GM18870 (cell line): ENCODE measurements around the gene CCL25.

Experiments
- ATAC-seq: cut with Tn5 transposase; IDR thresholded peaks from one replicate; pipeline ENCODE4 v1.9.1; 2021; ENCODE audit warnings: moderate library complexity; ENCODE audit not compliant: unreplicated experiment

Gene CCL25

GRCh38 chr19:8044018-8044417, 8.5 kb upstream of the CCL25 start:
- no peak for ATAC-seq

- ATAC-seq: no peak
Measured at GRCh38 chr19:8045872-8046568, 6.5 kb upstream of the CCL25 start.

DNA sequence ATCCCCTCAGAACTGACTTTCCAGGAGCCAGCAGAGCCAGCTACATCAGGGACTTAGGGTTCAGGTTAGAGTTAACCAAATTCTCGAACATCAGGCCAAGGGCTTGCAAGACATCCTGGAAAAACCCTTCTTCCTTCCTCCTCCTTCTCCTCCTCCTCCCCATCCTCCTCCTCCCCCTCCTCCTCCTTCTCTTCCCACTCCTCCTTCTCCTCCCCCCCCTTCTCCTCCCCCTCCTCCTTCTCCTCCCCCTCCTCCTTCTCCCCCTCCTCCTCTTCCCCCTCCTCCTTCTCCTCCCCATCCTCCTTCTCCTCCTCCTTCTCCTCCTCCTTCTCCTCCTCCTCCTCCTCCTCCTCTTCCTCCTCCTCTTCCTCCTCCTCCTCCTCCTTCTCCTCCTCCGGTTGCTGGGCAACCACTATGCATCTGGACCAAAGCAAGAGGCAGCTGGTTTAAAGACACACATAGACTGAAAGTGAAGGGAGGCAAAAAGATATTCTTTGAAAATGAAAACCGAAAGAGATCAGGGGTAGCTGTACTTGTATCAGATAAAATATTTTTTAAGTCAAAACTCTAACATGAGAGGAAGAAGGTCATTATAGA, 5.9 kb upstream of the CCL25 start:
- ATAC-seq: no peak

DNA sequence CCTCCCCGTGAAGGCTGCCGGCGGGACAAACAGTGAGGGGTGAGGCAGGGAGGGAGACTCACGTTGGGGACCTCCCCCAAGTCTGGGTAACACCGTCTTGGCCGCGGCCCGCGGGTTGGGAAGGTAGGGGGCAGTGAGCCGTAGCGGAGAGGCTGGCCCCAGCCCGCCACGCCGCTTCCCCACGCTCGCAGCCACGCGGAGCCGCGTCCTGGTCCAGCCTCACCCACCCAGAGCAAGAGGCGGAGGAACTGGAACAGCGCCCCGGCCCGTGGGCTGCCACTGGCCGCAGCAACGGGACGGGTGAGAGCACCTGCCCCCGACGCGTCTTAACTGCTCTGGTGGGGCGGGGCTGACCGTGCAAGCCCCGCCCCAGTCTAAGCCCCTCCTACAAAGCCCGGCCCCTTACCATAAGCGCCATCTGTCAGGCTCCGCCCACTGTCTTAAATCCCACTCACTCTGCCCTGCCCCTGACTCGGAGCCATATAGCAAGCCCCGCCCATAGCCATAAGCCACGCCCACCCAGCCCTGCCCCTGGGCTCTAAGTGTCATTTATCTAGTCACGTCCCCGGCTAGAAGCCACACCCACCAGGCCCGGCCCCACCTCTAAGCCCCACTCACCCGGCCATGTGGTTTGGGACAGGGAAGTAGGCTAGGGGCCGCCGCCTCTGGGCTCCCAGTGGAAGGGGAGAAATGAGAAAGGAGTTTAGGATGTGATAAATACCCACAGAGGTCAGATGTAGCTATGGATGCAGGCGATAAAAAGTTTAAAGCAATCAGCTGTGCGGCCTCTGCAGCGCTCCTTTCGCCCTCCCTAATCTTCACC, 2.1 kb upstream of the CCL25 start:
- ATAC-seq: peak; percentile 55

DNA sequence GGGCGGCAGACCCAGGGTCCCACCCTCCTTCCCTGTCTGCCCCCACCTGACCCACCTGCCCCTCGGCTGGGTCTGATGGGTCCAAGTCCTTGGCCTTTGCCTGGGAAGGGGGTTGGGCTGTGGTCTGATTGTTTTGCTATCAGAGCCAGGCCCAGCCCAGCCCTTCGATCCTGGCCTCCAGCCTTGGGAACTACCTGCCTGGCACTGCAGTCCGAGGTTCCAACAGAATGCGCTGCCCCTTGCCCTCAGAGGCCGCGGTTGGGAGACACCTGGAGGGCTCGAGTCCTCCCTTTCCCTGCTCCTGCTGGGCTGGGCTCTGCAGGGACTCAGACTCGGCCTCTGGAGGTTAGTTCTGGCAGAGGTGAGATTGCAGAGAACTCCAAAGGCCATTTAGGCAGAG, 1.6 kb downstream of the CCL25 start:
- no peak for ATAC-seq

DNA sequence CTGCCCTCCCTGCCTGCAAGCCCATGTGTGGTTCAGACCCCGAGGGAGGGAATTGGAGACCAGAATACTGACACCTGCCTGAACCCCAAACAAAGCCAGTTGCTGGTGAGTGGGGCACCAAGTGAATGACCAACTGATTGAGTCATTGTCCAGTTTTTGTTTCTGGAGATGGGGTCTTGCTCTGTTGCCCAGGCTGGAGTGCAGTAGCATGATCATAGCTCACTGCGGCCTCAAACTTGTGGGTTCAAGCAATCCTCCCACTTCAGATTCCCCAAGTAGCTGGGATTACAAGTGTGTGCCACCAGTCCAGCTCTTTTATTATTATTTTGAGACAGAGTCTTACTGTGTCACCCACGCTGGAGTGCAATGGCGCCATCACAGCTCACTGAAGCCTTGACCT, 4.0 kb downstream of the CCL25 start:
- ATAC-seq: no peak

DNA sequence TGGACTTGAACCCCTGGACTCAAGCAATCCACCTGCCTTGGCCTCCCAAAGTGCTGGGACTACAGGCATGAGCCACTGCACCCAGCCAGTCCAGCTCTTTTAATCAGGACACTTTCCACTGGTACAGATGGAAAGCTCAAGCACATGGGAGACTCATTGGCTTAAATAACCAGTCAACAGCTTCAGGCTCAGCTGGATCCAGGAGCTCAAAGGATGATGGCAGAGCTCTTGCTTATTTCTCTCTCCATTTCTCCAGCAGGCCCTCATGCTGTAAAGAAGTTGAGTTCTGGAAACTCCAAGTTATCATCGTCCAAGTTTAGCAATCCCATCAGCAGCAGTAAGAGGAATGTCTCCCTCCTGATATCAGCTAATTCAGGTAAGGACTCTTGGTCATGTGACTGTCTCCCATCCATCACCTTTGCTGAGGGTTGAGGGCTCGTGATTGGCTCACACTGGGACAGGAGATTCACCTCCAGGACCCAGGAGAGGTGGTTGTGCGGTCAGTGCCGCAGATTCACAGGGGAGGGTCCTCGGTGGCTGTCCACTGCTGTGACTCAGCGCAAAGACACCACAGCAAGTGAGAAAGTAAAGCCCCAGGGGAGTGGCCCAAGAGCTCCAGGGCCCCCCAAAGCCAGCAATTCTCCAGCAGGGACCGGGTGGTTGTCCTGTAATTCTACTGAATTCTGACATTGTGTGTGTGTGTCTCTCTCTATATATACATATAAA, 5.1 kb downstream of the CCL25 start:
- no peak for ATAC-seq

DNA sequence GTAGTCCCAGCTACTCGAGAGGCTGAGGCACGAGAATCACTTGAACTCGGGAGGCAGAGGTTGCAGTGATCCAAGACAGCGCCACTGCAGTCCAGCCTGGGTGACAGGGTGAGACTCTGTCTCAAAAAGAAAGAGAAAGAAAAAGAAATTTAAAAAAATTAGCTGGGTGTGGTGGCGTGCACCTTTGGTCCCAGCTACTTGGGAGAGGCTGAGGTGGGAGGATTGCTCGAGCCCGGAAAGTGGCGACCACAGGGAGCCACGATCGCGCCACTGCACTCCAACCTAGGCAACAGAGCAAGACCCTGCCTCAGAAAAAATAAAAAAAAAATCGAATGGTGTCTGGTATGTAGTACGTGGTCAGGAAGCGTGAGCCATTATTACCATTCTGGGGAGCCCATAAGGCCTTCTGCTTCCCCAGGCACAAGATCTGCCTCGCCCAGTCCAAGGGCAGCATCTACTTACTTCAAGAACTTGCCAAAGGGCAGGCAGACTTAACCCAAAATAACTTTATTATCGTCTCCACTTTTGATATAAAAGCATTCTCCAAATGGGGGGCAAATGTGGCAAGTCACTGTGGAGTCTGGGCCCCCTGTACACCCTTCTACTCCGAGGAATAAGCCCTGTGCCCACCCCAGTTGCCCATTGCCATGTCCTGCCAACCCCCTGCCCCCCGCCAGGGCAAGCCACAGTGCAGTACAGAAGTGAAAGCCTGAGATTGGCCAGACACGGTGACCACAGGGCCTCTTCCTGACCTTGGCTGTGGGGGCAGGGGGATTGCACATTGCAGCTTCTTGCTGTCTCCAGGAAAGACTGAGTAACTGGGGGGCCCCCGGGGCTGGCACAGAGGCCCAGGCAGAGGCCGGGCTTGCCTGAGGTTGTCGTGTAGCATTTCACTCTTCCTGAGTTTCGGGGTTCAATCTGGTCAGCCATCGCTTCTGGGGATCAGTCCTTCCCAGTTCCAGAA, 12.6 kb downstream of the CCL25 start:
- no peak for ATAC-seq

DNA sequence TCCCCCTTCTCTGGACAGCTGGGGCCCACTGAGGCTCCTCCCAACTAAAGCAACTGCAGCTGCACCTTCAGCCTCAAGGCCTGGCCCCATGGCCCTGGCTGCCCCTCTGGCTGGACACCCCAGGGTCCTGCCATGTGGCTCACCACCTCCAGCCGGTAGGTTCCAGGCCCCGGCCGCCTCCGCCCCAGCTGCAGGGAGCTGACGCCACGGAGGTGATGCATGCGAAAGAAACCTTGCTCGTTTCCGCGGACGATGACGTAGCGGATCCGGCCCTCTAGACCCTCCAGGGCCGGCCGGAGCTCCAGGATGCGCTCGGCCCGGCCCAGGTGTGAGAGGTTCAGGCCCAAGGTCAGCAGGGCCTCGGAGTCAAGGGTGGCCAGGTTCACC, 13.3 kb downstream of the CCL25 start:
- ATAC-seq: no peak

DNA sequence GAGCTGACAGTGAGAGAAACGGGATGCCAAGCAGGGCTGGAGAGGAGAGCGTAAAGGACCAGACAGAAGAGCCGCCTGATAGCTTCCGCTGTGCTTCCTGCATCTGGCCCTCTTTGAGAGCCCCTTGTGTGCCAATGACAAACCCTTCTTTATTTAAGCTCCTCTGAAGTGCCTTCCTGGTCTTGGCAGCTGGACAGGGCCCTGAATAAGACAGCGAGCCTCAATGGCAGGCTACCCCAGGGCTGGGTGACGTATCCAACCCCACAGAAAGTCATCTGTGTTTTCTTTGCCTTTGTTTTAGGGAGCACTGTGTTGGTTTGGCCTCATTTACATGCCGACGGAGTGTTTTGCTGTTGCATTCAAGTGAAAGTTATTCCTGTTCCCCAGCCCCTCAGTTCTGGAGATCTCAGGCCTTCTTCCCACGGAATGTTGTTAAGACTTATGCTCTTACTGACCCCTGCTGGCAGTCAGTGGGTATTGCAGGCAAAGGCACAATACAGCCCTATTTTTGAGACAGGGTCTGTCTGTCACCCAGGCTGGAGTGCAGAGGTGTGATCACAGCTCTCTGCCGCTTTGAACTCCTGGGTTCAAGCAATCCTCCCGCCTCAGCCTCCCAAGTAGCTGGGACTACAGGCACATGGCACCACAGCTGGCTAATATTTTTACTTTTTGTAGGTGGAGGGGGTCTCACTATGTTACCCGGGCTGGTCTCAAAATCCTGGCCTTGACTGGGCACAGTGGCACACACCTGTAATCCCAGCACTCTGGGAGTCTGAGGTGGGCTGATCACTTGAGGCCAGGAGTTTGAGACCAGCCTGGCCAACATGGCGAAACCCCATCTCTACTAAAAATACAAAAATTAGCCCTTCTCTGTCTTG, 16.8 kb downstream of the CCL25 start:
- no peak for ATAC-seq

GRCh38 chr19:8071912-8072311, 19.4 kb downstream of the CCL25 start:
- no peak for ATAC-seq

- ATAC-seq: no peak
Measured at GRCh38 chr19:8074501-8074900, 21.9 kb downstream of the CCL25 start.

GRCh38 chr19:8075158-8076074, 22.9 kb downstream of the CCL25 start:
- no peak for ATAC-seq

- no peak for ATAC-seq
Measured at GRCh38 chr19:8079988-8080387, 27.4 kb downstream of the CCL25 start.

- ATAC-seq: no peak
Measured at GRCh38 chr19:8080832-8081231, 28.3 kb downstream of the CCL25 start.

GRCh38 chr19:8081569-8082550, 29.3 kb downstream of the CCL25 start:
- ATAC-seq: no peak

GRCh38 chr19:8083141-8083540, 30.6 kb downstream of the CCL25 start:
- no peak for ATAC-seq
